H1 (cell line): ENCODE results near the gene PTPA. TPM values are rescaled to one million over a fixed set of nuclear protein-coding genes. Genes with fewer than 3 reads are reported as not detected.

Experiments used
- CBX5 ChIP-seq: fragments of 300-800, 300-1000 bp; sonication (generic); IDR thresholded peaks from 2 replicates; pipeline ENCODE4 v1.7.1; 2016; ENCODE audit warnings: antibody characterized with exemption, low read length, low read depth
- CHD1 ChIP-seq: IDR thresholded peaks from 2 replicates; pipeline ENCODE4 v1.6.1; 2012; ENCODE audit warnings: low read depth, low read length, improper control_type of control experiment
- CHD7 ChIP-seq: fragments of 300-600 bp; sonication (generic); IDR thresholded peaks from 2 replicates; pipeline ENCODE4 v1.7.1; 2012; ENCODE audit warnings: low read length, moderate library complexity, mild to moderate bottlenecking, inconsistent platforms; ENCODE audit not compliant: insufficient replicate concordance
- EP300 ChIP-seq, 2 experiments: IDR thresholded peaks; 1 replicate in 1 of 2; 2 replicates in 1 of 2; pipeline ENCODE4 v1.6.1; 2011 to 2012; ENCODE audit warnings: low read depth in 2 of 2, low read length in 2 of 2, mild to moderate bottlenecking in 2 of 2, borderline replicate concordance in 1 of 2, inconsistent platforms in 1 of 2, moderate library complexity in 1 of 2
- HDAC2 ChIP-seq, 2 experiments: fragments of 300-600 bp in 1 of 2; sonication (generic) in 1 of 2; IDR thresholded peaks; 2 replicates each; pipeline ENCODE4 v1.6.1; 2011 to 2012; ENCODE audit warnings: low read depth in 2 of 2, low read length in 2 of 2, mild to moderate bottlenecking in 2 of 2, moderate library complexity in 2 of 2, borderline replicate concordance in 1 of 2, inconsistent platforms in 1 of 2
- HDAC6 ChIP-seq: IDR thresholded peaks from one replicate; pipeline ENCODE4 v1.7.1; 2012; ENCODE audit warnings: low read depth, mild to moderate bottlenecking, inconsistent platforms, low read length, moderate library complexity
- SP1 ChIP-seq: IDR thresholded peaks from 2 replicates; pipeline ENCODE4 v1.6.1; 2011; ENCODE audit warnings: low read depth, low read length
- TAF1 ChIP-seq: IDR thresholded peaks from 2 replicates; pipeline ENCODE4 v1.6.1; 2011; ENCODE audit warnings: mild to moderate bottlenecking, low read depth, low read length
- TBP ChIP-seq: IDR thresholded peaks from 2 replicates; pipeline ENCODE4 v1.6.1; 2011; ENCODE audit warnings: low read depth, low read length, improper control_type of control experiment
- polyA plus RNA-seq, 7 experiments: library from polyadenylated mRNA; depleted of rRNA in 3 of 7; stranded (reverse) in 5 of 7; unstranded in 2 of 7; fragments of >200 nt in 5 of 7; fragments of 200-250 nt in 2 of 7; gene quantifications; 1 replicate in 5 of 7; 2 replicates in 1 of 7; 4 replicates in 1 of 7; pipeline versions ENCODE4 v1.2.1 to v1.2.3, GENCODE V29; 2011 to 2013; ENCODE audit warnings: missing spikeins in 2 of 7, mixed read lengths in 2 of 7
- total RNA-seq: library from RNA; stranded (reverse); fragmentation: NEBNext Ultra II Directional; extraction: Animal tissue kit (Norgen Biotek cat#: 25700); gene quantifications from 2 replicates; pipeline ENCODE4 v1.2.1, GENCODE V29; 2021
- TF ChIP-seq, protein P1 (sequence below): IDR thresholded peaks from 2 replicates; pipeline ENCODE4 v1.6.1; 2012; ENCODE audit warnings: inconsistent platforms

Gene PTPA
- total and polyA plus RNA-seq, 2 of the 8 experiments (the other 6 are each of a cell fraction or from before 2014, with no cell fraction given), result 114 to 145 TPM

DNA sequence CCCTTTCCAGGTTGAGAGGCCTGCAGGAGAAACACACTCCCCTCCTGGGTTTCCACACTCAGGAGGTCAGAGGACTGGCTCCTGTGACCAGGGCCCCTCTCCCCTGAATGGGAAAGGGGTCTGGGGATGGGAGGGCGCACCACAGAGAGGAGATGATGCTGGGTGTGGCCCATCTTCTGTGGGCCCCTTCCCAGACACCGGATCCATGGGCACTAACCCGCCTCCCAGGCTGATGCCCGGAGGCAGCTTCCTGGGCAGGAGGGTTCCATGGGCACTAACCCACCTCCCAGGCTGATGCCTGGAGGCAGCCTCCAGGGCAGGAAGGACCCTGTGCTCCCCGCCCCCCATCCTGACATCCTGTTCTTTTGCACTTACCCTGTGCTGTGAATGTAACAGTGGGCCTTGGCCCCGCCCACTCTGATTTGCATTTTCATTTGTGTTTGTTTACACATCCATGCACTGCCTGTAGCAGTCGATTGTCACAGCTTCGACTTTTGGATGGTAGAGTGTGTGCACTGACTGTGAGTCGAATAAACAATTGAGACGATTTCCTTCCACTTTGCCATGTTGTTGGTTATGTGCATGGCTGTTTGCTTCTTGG is 39.6 kb upstream of the PTPA start (continued):
- TF ChIP-seq CHD7 (no peak), HDAC6 (no peak), CBX5 (no peak), TAF1 (no peak), HDAC2 (IDR thresholded peaks at IDR 0.05; ENCODE audit: borderline replicate concordance in 1 of 2, low read depth in 2 of 2, low read length in 2 of 2) (no peak), CHD1 (no peak), SP1 (0 out of 2 replicates have a peak, but pooled peaks have one; percentile 25), EP300 (IDR thresholded peaks at IDR 0.05; ENCODE audit: borderline replicate concordance in 1 of 2, low read depth in 2 of 2, low read length in 2 of 2) (no peak), TBP (no peak)
- TF ChIP-seq, protein P1, sequence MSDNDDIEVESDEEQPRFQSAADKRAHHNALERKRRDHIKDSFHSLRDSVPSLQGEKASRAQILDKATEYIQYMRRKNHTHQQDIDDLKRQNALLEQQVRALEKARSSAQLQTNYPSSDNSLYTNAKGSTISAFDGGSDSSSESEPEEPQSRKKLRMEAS, result no peak; the same call in 1 of the 2 replicates
